ENCODE measurements around the gene LMX1B. TPM values are rescaled to one million over a fixed set of nuclear protein-coding genes. Genes with fewer than 3 reads are reported as not detected.

Gene LMX1B
- total RNA-seq, 2 donors from 2014 or later = 0.14 TPM; not detected in 1

DNA sequence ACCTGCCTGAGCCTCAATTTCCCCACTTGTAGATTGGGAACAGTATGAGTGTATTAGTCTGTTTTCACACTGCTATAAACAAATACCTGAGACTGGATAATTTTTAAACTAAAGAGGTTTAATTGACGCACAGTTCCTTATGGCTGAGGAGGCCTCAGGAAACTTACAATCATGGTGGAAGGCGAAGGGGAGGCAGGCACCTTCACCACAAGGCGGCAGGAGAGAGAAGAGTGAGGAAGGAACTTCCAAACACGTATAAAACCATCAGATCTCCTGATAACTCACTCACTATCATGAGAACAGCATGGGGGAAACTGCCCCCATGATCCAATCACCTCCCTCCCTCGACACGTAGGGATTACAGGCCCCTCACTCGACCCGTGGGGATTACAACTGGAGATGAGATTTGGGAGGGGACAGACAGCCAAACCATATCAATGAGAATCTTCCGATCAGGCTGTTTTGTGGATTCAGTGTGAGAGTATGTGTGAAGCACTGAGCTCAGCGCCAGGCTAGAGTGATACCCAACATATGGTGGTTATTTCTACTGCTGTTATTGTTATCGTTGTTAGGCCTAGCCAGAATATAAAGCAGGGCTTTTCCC lies 14.6 kb upstream of the LMX1B start:
- no peak for ATAC-seq
- intact Hi-C loops (cut with DNase I, micrococcal nuclease) = no loop called here
- no peak for DNase-seq

DNA sequence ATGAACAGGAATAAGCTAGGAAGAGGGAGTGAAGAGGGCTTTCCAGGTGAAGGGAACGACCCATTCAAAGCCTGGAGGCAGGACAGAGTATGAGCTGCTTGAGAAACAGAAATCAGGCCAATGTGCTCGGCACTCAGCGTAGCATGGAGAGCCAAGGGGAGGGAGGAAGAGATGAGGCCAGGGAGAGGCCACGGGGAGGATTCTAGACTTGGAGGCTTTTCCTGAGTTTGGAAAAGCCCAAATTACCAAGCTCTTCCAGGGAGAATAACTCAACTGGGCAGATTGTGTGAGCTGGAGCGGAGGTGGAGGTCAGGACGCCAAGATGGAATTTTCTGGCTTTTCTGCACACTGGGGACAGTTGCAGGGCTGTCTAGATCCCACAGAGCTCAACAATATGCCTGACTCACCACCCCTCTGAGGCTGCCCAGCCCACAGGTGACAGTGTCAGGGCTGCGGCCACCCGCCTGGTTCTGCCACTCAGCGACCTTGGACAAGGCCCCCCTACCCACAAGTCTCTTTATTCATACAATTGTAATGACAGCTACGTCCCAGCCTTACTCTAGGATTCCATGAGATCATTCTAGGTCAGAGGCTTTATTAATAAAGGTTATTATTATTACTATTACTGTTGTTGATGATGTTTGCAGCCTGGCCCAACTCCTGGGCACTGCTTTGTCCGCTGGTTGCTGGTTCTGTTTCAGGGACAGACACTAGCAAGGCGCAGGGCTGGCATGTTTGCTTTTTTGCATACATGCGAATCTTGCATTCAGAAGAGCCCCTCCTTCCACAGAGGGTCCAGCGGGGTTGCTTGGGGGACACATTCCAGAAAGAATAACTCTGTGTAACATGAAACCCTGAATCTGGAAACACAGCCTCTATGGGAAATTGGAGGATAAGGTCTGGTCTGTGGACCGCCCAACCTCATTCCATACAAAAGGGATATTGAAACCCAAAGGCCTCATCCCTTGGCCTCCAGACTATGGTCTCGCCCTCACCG lies 9.4 kb upstream of the LMX1B start:
- ATAC-seq (no peak), DNase-seq (no peak)
- intact Hi-C loops (cut with DNase I, micrococcal nuclease) = no loop called here

DNA sequence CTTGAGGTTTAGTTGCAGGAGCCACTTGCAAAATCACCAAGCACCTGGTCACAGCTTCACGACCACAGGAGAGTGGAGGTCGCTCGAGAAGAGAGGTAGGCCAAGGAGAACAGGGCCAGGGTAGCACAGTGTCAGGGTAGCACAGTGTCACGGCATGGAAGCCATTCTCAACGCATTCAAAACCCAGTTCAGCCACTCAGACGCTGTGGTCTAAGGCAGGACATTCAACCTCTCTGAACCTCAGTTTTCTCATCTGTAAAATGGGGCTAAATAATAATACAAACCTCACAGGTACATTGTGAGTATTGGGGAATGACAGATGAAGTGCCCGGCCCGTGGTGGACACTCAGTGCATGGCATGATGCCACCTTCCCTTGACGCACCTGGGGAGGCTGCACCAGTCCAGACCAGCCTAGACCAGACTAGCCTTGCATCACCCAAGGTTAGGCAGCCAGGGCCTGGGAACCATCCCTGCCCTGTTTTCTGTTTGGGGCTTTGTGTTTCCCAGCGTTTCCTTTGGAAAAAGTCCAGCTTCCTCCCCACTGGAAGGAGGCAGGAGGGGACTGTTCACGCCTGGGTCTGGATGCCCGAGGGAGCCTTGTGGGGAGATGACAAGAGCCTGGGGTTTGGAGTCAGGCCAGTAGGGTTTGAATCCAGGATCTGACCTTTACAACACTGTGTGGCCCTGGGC lies 7.8 kb upstream of the LMX1B start:
- intact Hi-C loops (cut with DNase I, micrococcal nuclease) = no loop called here
- DNase-seq (no peak), ATAC-seq (no peak)

DNA sequence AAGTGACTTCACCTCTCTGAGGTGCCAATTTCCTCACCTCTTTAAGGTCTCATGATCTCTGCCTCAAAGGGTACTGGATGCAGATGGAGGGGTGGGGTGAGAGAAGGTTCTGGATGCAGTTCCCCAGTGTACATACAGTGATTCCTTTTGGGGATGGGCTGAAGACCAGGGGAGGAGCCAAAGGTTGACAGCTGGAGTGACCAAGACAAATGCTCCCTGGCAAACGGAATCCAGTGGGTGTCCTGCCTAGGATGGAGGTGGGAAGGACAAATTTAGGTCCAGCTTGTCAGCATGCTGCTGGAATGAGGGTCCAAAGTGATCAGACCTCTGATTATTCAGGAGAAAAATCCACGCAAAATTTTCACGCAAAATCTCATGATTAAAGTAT lies 7.3 kb upstream of the LMX1B start:
- ATAC-seq (no peak), DNase-seq (no peak)
- intact Hi-C loops (cut with DNase I, micrococcal nuclease) = no loop called here

DNA sequence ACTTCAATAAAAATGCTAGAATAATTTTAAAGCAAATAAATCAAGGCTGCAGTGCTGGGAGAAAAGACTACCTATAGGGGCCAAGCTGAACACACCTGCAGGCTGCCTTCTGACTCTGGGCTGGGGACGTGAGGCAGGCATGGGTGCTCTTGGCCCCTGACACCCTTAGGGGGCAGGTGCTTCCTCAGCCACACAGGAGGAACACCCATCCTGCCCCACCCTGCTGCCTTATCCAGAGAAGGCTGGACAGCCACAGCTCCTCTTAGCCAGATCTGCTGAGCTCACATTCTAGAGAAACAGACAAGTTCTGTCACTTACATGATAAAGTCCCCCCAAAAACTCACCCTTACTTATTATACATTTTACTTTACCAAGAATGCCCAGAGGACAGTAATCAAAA lies 6.6 kb upstream of the LMX1B start:
- ATAC-seq = no peak
- intact Hi-C loops (cut with DNase I, micrococcal nuclease) = no loop called here
- DNase-seq = no peak

DNA sequence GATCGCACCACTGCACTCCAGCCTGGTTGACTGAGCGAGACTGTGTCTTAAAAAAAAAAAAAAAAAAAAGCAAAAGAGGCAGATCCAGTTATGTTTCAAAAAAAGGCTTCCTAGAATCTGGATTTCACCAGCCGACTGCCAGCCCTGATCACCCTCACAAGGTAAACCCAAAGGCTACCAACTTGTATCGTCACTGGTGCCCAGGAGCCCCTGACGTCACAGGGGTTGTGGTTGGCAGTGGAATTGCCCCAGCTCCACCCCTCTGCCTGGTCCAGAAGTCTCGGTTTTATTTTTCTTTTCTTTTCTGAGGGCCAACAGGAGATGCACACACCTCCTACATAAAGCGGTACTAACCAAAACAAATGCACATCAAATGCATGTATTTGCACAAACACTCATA lies 6.0 kb upstream of the LMX1B start:
- intact Hi-C loops (cut with DNase I, micrococcal nuclease) = no loop called here
- no peak for ATAC-seq
- DNase-seq = no peak

GRCh38 chr9:126608551-126608950 lies 5.2 kb upstream of the LMX1B start:
- no peak for ATAC-seq
- intact Hi-C loops (cut with DNase I, micrococcal nuclease) = no loop called here
- no peak for DNase-seq

- intact Hi-C loops (cut with DNase I, micrococcal nuclease) = no loop called here
- no peak for DNase-seq
- ATAC-seq = no peak
Observed at GRCh38 chr9:126609191-126609590, 4.5 kb upstream of the LMX1B start.

- intact Hi-C loops (cut with DNase I, micrococcal nuclease) = loop anchor here in 1 of 2 donors (10.0 kb wide), 1 partner anchor 175 kb away; no protein-coding TSS in a partner anchor
- no peak for DNase-seq
- no peak for ATAC-seq
Observed at GRCh38 chr9:126609711-126610388, 3.9 kb upstream of the LMX1B start.

- intact Hi-C loops (cut with DNase I, micrococcal nuclease) = loop anchor here in 1 of 2 donors (10.0 kb wide), 1 partner anchor 174 kb away; no protein-coding TSS in a partner anchor
- no peak for DNase-seq
- no peak for ATAC-seq
Observed at GRCh38 chr9:126611193-126611591, 2.5 kb upstream of the LMX1B start.

GRCh38 chr9:126611592-126612325 lies 2.0 kb upstream of the LMX1B start:
- intact Hi-C loops (cut with DNase I, micrococcal nuclease) = loop anchor here in 1 of 2 donors (10.0 kb wide), 1 partner anchor 173 kb away; no protein-coding TSS in a partner anchor
- peak; percentile 87 for ATAC-seq
- peak; percentile 42 to 79 for DNase-seq

DNA sequence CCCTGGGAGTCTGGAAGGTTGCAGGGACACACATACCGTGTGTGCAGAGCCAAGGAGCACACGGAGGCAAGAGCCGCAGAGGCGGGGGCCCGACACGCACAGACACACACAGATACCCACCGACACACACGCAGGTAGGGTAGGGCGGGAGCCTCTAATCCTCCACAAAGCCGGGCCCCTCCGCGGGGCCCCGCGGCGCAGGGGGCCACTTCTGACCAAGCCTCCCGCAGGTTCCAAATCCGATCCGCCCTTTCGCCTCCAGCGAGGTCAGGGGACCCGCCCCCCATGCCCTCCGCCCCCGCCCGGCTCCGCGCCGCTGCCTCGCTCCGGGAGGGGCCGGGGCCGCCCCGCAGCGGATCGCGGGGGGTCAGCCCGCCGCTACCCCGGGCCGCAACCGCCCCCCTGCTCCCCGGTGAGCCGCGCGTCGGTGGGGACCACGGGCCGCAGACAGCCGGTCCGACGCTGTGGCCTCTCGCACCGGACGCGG lies 1.4 kb upstream of the LMX1B start:
- ATAC-seq = no peak
- no peak for DNase-seq
- intact Hi-C loops (cut with DNase I, micrococcal nuclease) = loop anchor here in 1 of 2 donors (10.0 kb wide), 1 partner anchor 172 kb away; no protein-coding TSS in a partner anchor

DNA sequence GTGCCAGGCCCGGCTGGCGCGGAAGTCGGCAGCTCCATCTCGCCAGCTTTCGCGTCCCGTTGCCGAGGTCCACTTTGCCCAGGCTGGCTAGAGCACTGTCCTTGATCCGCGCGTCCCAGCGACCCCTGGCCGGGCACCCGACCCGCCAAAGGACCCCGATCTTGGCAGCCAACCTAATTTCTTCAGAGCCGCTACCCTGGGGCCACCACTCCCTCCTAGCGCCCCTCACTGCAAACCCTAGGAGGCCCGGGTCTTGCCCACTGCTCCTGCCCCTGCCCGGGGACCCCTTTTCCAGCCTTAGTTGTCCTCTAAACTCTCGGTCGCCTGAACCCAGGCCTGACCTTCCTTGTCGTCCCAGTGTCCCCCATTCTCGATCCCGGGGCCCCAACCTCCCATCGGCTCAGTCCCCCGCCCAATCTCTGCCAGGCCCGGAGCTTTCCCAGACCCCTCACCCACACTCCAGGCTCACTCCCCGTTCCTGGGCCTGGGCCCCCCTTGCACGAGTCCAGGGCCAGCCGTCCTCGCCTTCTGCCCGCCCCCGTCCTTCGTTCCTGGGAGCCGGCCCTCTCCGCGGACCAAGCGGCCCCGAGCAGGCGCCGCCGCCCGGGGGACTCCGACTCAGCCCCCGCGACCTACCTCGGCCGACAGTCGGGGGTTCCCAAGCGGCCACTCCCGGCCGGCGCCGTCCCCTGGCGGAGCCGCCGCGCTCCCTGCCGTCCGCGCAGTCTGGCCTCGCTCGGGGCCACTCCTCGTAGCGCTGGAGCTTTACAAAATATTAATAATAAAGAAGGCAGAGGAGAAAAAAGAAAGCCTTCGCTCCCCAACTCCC lies 701 bp upstream of the LMX1B start:
- ATAC-seq = no peak
- intact Hi-C loops (cut with DNase I, micrococcal nuclease) = loop anchor here in 1 of 2 donors (10.0 kb wide), 1 partner anchor 172 kb away; no protein-coding TSS in a partner anchor
- no peak for DNase-seq

GRCh38 chr9:126614088-126614454 lies 343 bp downstream of the LMX1B start:
- intact Hi-C loops (cut with DNase I, micrococcal nuclease) = loop anchor here in 1 of 2 donors (10.0 kb wide), 1 partner anchor 171 kb away; no protein-coding TSS in a partner anchor
- DNase-seq = peak in 1 of 2 donors; percentile 14
- ATAC-seq = no peak

DNA sequence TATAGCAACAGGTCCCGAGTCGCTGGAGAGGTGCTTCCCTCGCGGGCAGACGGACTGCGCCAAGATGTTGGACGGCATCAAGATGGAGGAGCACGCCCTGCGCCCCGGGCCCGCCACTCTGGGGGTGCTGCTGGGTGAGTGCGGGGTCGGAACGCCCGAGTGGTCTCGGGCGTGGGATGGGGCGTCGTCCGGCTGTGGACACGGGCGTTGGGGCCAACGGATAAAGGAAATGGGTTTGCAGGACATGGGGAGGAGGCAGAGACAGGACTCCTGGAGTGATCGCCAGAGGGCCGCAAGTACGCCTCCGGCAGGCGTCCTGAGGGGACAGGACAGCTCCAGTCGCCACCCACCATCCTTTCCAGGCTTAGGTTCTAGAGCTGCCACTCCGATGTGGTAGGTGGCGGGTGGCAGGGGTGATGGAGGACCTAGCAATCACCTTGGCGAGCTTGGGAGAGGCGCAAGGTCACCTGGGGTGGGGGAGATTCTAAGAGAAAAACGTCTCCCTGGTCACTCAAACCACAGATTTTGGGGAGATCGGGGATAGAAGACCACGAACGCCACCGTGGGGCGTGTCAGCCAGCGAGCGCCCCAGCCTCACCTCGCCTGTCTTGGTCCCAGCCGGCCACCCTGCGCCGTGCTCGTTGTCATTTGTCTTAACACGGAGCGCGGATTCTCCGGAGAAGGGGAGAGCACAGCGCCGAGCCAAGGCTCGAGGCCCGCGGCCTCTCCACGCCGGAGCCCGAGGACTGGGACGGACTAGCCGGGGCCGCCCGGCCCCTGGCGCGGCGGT lies 922 bp downstream of the LMX1B start:
- intact Hi-C loops (cut with DNase I, micrococcal nuclease) = loop anchor here in 1 of 2 donors (10.0 kb wide), 1 partner anchor 170 kb away; no protein-coding TSS in a partner anchor
- DNase-seq (peak in 1 of 2 donors; percentile 19), ATAC-seq (no peak)

- intact Hi-C loops (cut with DNase I, micrococcal nuclease) = loop anchor here in 1 of 2 donors (10.0 kb wide), 1 partner anchor 169 kb away; no protein-coding TSS in a partner anchor
- DNase-seq = peak in 1 of 2 donors; percentile 32
- ATAC-seq = peak; percentile 66
Observed at GRCh38 chr9:126615245-126615790, 1.6 kb downstream of the LMX1B start.

Measured in left colon (tissue), 2 donors.